ENCODE results near the gene SYNDIG1L.

Gene SYNDIG1L

GRCh38 chr14:74418031-74418430 lies 8.0 kb downstream of the SYNDIG1L start:
- Histone ChIP-seq H3K27ac (no peak overlapping the region), H3K4me3 (no peak overlapping the region)
- no peak for DNase-seq (ENCODE audit: low spot score)
- TF ChIP-seq CTCF (IDR thresholded peaks at IDR 0.05) = no peak

- H3K4me3 ChIP-seq = no peak overlapping the region
- H3K27ac ChIP-seq = no peak overlapping the region
- DNase-seq (ENCODE audit: low spot score) = no peak
- no peak for TF ChIP-seq CTCF (IDR thresholded peaks at IDR 0.05)
These were observed 8.4 kb downstream of the SYNDIG1L start for GRCh38 chr14:74417611-74418010.

GRCh38 chr14:74417201-74417600 lies 8.8 kb downstream of the SYNDIG1L start:
- no peak overlapping the region for H3K27ac ChIP-seq
- no peak for DNase-seq (ENCODE audit: low spot score)
- TF ChIP-seq CTCF (IDR thresholded peaks at IDR 0.05) = no peak

GRCh38 chr14:74415115-74415437 lies 10.9 kb downstream of the SYNDIG1L start:
- no peak for DNase-seq (ENCODE audit: low spot score)
- TF ChIP-seq CTCF (IDR thresholded peaks at IDR 0.05) = no peak
- Histone ChIP-seq H3K27ac (no peak overlapping the region), H3K4me3 (no peak overlapping the region)

More at GRCh38 chr14:74417201-74417600, 8.8 kb downstream of the SYNDIG1L start:
- no peak overlapping the region for H3K4me3 ChIP-seq

GRCh38 chr14:74414403-74415114 lies 11.5 kb downstream of the SYNDIG1L start:
- no peak for DNase-seq (ENCODE audit: low spot score)
- no peak overlapping the region for H3K4me3 ChIP-seq
- TF ChIP-seq CTCF (IDR thresholded peaks at IDR 0.05) = no peak

GRCh38 chr14:74413627-74414026 lies 12.4 kb downstream of the SYNDIG1L start:
- H3K4me3 ChIP-seq = no peak overlapping the region
- DNase-seq (ENCODE audit: low spot score) = no peak
- no peak for TF ChIP-seq CTCF (IDR thresholded peaks at IDR 0.05)
- no peak overlapping the region for H3K27ac ChIP-seq

More at GRCh38 chr14:74414403-74415114, 11.5 kb downstream of the SYNDIG1L start:
- no peak overlapping the region for H3K27ac ChIP-seq

GRCh38 chr14:74412753-74413152 lies 13.3 kb downstream of the SYNDIG1L start:
- TF ChIP-seq CTCF (IDR thresholded peaks at IDR 0.05) = no peak

More at GRCh38 chr14:74412753-74413152, 13.3 kb downstream of the SYNDIG1L start:
- DNase-seq (ENCODE audit: low spot score) = no peak
- Histone ChIP-seq H3K4me3 (no peak overlapping the region), H3K27ac (no peak overlapping the region)

Data from coronary artery (tissue), 2 donors.